OCI-LY3 (cell line): ENCODE results near the gene PATJ.

ENCODE experiments used
- EZH2phosphoT487 ChIP-seq: fragments of 200-600 bp; shearing (Covaris generic); IDR thresholded peaks from 2 replicates; pipeline ENCODE4 v1.6.1; 2018; ENCODE audit warnings: antibody characterized with exemption, mixed run types, low read depth
- TF ChIP-seq, protein P1 (sequence below): fragments of 200-600, 300-600 bp; sonication (generic); IDR thresholded peaks from 2 replicates; pipeline ENCODE4 v1.5.1; 2014; ENCODE audit warnings: antibody characterized with exemption, low read length, low read depth

DNA sequence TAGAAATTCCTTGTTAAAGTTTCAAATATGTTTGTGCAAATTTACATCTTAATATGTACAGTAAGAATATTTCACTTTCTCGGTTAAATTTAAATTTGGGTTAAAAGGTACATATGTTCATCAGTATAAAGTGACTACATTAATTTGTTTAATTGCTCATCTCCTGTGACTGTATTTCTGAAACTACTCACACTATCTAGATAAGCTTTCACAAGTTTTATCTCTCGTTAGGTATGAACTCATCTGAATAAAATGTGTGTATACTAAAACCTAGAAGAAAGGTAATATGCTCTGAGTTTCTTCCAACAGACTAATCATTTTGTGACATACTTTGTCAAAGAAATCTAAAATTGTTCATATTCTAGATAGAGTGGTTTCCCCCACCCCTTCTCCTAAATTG, 150.7 kb downstream of the PATJ start:
- no peak for TF ChIP-seq EZH2phosphoT487
- TF ChIP-seq, protein P1, sequence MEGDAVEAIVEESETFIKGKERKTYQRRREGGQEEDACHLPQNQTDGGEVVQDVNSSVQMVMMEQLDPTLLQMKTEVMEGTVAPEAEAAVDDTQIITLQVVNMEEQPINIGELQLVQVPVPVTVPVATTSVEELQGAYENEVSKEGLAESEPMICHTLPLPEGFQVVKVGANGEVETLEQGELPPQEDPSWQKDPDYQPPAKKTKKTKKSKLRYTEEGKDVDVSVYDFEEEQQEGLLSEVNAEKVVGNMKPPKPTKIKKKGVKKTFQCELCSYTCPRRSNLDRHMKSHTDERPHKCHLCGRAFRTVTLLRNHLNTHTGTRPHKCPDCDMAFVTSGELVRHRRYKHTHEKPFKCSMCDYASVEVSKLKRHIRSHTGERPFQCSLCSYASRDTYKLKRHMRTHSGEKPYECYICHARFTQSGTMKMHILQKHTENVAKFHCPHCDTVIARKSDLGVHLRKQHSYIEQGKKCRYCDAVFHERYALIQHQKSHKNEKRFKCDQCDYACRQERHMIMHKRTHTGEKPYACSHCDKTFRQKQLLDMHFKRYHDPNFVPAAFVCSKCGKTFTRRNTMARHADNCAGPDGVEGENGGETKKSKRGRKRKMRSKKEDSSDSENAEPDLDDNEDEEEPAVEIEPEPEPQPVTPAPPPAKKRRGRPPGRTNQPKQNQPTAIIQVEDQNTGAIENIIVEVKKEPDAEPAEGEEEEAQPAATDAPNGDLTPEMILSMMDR: no peak
